T-helper 2 cell treated with Interferon-gamma antibody and Interleukin-4, amounts not matched to agents 5 μg/mL and 100 μg/mL, for 36 hours (primary cell): Measurements from ENCODE around the gene B4GALNT3.

Experiments
- DNase-seq: peaks from one replicate; pipeline ENCODE4 v3.0.0; 2021; ENCODE audit warnings: low spot score
- H3K27ac Mint-ChIP-seq: one replicate; pipeline ENCODE4 v1.8.0; 2021; ENCODE audit warnings: mild to moderate bottlenecking, mixed read lengths
- H3K27me3 Mint-ChIP-seq: one replicate; pipeline ENCODE4 v1.8.0; 2021; ENCODE audit warnings: low read depth, mixed read lengths
- H3K36me3 Mint-ChIP-seq: one replicate; pipeline ENCODE4 v1.8.0; 2021; ENCODE audit warnings: low read depth, mixed read lengths
- H3K4me1 Mint-ChIP-seq: one replicate; pipeline ENCODE4 v1.8.0; 2021; ENCODE audit warnings: low read depth, mixed read lengths
- H3K4me3 Mint-ChIP-seq: one replicate; pipeline ENCODE4 v1.8.0; 2022; ENCODE audit warnings: mild to moderate bottlenecking, moderate library complexity, mixed read lengths
- H3K9me3 Mint-ChIP-seq: one replicate; pipeline ENCODE4 v1.8.0; 2021; ENCODE audit warnings: mixed read lengths

Gene B4GALNT3

DNA sequence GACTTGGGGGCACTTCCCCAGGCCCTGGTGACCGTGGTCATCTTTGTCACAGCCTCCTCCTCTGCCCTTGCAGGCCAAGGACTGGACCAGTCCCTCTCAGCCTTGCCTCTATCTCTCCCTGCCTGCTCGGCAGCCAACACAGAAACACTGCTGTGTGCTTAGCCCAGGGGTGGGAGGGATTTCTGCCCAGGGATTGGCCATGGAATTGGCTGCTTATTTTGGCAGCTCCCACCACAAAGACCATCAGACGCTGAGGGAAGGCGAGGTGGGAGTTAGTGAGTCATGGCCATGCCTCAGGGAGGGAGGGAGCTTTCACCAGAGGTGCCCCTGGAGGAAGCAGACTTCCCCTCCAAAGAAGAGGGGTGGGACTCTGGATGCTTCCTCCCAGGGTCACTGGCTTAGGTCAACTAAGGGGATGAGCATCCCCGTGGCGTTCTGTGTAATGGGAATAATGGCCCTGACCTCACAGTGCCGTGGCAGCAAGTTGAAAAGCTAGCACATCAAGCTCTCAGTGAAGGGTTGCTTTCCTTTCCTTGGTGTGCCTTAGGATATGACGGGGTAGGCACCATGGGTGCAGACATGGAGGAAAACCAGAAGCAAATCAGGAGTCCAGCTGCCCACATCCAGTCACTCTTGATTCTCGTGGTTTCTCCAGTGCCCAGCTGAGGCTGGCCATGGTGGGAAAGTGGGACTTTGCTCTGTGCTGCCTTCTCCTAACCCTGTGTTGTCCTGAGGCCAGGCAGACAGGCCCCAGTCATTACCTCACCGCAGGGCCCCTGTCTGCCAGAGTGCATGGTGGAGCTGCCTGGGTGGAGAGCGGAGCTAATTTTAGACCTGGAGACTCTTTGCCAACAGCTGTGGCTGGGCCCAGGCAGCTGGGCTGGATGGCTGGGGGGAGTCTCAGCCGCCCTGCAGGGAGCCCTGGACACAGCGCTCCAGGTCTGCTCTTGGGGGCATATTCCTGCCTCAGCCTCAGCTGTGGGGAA is 21.4 kb downstream of the B4GALNT3 start:
- no peak for DNase-seq
- Mint-ChIP-seq H3K27ac (no peak overlapping the region), H3K4me3 (no peak overlapping the region), H3K36me3 (no peaks in the 10 kb centered on the region), H3K9me3 (no peaks in the 10 kb centered on the region), H3K4me1 (no peaks in the 10 kb centered on the region), H3K27me3 (peaks cover 10% of the 10 kb centered on the region)

DNA sequence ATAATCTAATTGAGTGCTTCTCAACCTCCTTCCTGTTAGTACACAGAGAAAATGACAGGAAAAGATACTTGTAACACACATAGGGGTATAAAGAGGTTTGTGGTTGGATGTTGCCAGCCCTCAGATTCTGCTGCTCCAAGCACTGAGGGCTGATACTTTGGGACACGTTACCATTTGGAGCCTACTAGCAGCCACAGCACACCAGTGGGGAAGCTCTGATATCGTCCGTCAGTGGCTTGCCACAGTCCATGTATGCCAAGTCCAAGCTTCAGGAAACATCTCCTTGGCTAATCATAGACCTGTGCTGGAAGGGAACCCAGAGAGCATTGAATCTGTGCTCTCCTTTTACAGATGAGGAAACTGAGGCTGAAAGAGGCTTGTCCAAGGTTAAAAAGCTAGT is 22.3 kb downstream of the B4GALNT3 start:
- H3K36me3 Mint-ChIP-seq = no peaks in the 10 kb centered on the region
- H3K4me3 Mint-ChIP-seq = no peak overlapping the region
- no peaks in the 10 kb centered on the region for H3K9me3 Mint-ChIP-seq
- H3K27me3 Mint-ChIP-seq = peaks cover 10% of the 10 kb centered on the region
- no peak overlapping the region for H3K27ac Mint-ChIP-seq
- H3K4me1 Mint-ChIP-seq = no peaks in the 10 kb centered on the region
- no peak for DNase-seq

DNA sequence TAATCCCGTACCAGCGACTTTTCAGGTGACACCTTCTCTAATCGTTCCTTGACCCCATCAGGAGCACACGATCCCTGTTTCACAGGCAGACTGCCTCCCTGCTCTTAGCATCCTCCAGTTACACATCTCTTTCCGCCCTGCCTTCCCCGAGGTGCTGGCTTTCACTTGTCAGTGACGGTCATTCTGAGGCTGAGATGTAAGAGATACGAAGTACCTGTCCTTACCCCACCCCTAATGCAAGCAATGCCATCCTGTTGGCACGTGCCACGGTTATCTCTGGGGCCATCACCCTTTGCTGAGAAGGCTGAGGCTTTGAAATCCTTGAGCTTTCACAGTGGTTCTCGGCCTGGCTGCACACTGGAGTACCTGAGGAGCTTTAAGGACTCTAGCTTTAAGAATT is 24.4 kb downstream of the B4GALNT3 start:
- Mint-ChIP-seq H3K27me3 (peaks cover 3% of the 10 kb centered on the region), H3K4me1 (peaks cover 3% of the 10 kb centered on the region), H3K36me3 (no peaks in the 10 kb centered on the region), H3K9me3 (no peaks in the 10 kb centered on the region), H3K4me3 (no peak overlapping the region), H3K27ac (no peak overlapping the region)
- no peak for DNase-seq

GRCh38 chr12:490260-490659 is 30.5 kb downstream of the B4GALNT3 start:
- DNase-seq = no peak
- H3K4me3 Mint-ChIP-seq = no peak overlapping the region
- H3K27me3 Mint-ChIP-seq = peaks cover 5% of the 10 kb centered on the region
- H3K9me3 Mint-ChIP-seq = peaks cover 8% of the 10 kb centered on the region
- H3K27ac Mint-ChIP-seq = no peak overlapping the region
- no peaks in the 10 kb centered on the region for H3K36me3 Mint-ChIP-seq
- peaks cover 3% of the 10 kb centered on the region for H3K4me1 Mint-ChIP-seq

DNA sequence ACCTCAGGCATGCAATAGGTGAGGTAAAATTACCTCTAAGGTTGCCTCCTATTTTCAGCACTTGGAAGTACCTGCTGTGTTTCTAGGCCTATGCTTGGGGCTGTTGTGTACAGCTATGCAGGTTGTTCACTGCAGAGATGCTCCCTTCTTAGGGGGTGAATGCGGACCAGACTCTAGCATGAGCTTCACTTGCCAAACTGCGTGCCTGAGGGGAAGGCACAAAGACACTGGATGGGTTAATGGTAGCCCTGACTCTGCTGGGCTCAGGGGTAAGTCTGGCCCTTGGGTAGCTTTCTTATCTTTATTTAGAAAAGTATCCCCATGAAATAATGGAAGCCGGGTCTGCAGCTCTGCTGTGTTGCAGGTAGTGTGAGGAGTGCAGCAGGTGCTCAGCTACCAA is 35.7 kb downstream of the B4GALNT3 start:
- DNase-seq = no peak
- no peak overlapping the region for H3K4me3 Mint-ChIP-seq
- peaks cover 8% of the 10 kb centered on the region for H3K27me3 Mint-ChIP-seq
- H3K36me3 Mint-ChIP-seq = no peaks in the 10 kb centered on the region
- H3K9me3 Mint-ChIP-seq = no peaks in the 10 kb centered on the region
- H3K4me1 Mint-ChIP-seq = peaks cover 10% of the 10 kb centered on the region
- no peak overlapping the region for H3K27ac Mint-ChIP-seq

DNA sequence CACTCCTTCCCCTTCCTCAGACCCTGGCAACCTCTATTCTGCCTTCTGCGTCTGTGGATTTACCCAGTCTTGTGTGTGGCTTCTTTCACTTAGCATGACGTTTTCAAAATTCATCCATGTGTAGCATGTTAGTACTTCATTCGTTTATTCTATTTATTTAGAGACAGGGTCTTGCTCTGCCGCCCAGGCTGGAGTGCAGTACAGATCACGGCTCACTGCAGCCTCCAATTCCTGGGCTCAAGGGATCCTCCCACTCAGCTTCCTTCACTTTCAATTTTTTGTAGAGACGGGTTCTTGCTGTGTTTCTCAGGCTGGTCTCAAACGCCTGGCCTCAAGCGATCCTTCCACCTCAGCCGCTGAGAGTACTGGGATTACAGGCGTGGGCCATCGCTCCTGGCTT is 37.0 kb downstream of the B4GALNT3 start:
- H3K4me1 Mint-ChIP-seq = peaks cover 10% of the 10 kb centered on the region
- peaks cover 12% of the 10 kb centered on the region for H3K27me3 Mint-ChIP-seq
- H3K36me3 Mint-ChIP-seq = no peaks in the 10 kb centered on the region
- no peak for DNase-seq
- no peaks in the 10 kb centered on the region for H3K9me3 Mint-ChIP-seq
- H3K4me3 Mint-ChIP-seq = no peak overlapping the region
- no peak overlapping the region for H3K27ac Mint-ChIP-seq

DNA sequence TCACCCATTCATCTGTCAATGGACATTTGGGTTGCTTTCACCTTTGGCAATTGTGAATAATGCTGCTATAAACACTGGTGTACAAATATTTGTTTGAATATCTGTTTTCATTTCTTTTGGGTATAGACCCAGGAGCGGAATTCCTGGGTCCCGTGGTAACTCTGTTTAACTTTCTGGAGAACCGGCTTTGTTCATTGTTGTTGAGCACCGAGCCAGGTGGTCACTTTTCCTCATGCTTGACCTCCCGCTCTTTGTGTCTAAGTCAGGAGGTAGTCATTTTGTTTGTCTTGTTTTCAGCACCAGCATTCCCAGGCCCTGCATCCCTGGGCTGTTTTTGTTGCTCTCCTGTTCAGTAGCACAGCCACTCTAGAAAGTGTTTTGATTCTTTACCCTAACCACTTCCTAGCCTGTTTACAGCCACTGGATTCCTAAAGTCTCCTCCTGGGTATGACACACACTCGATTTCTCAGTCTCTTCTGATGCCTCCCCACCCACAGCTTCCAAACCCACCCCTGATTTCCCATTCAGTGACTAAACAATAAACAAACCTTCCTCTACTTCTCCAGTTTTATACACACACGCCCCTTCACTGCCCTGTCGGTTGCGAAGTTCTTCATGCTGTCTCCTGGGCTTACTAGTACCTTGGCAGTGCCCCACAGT is 37.9 kb downstream of the B4GALNT3 start:
- no peak for DNase-seq
- Mint-ChIP-seq H3K36me3 (no peaks in the 10 kb centered on the region), H3K4me3 (no peak overlapping the region), H3K27ac (no peak overlapping the region), H3K9me3 (no peaks in the 10 kb centered on the region), H3K4me1 (peaks cover 10% of the 10 kb centered on the region), H3K27me3 (peaks cover 14% of the 10 kb centered on the region)

- Mint-ChIP-seq H3K36me3 (no peaks in the 10 kb centered on the region), H3K4me3 (no peak overlapping the region), H3K4me1 (peaks cover 10% of the 10 kb centered on the region), H3K27me3 (peaks cover 19% of the 10 kb centered on the region), H3K27ac (no peak overlapping the region), H3K9me3 (no peaks in the 10 kb centered on the region)
- no peak for DNase-seq
These were observed 40.2 kb downstream of the B4GALNT3 start for GRCh38 chr12:499837-500458.

DNA sequence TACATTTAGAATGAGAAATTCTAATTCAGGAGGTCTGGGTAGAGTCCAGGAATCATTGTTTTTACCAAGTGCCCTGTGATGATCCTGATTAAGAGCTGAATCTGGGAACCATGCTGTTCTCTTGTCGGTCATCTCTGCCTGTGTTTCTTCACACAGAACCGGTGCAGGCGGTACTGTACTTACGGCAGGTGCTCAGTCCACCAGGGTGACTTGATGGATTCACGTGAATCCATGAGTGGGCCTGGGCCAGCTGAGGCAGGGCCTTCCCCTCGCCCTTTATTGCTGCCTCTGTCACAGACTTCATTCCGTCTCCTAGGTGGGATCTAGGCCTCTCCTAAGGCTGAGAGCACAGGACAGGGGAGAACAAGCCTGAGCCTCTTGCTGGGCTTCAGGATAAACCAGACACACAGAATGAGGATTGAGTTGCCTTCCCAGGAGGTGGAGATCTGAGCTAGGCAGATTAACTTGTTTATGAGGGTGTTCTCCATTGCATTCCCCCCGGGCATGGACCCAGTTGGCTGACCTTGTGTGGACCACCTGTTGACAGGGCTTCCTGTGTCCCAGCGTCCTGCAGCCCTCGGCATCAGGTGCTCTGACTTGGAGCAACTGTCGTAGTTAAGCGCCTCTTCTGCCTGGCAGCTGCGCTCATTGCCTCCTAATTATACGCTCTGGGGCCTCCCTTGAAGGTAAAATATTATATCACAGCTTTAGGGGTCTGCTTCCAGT is 42.1 kb downstream of the B4GALNT3 start:
- Mint-ChIP-seq H3K36me3 (no peaks in the 10 kb centered on the region), H3K27me3 (peaks cover 24% of the 10 kb centered on the region), H3K27ac (no peak overlapping the region), H3K4me1 (peaks cover 10% of the 10 kb centered on the region), H3K9me3 (no peaks in the 10 kb centered on the region), H3K4me3 (no peak overlapping the region)
- no peak for DNase-seq

GRCh38 chr12:503111-503761 is 43.5 kb downstream of the B4GALNT3 start:
- Mint-ChIP-seq H3K4me1 (peaks cover 5% of the 10 kb centered on the region), H3K36me3 (no peaks in the 10 kb centered on the region), H3K27ac (no peak overlapping the region), H3K4me3 (no peak overlapping the region), H3K9me3 (no peaks in the 10 kb centered on the region), H3K27me3 (peaks cover 26% of the 10 kb centered on the region)
- no peak for DNase-seq

DNA sequence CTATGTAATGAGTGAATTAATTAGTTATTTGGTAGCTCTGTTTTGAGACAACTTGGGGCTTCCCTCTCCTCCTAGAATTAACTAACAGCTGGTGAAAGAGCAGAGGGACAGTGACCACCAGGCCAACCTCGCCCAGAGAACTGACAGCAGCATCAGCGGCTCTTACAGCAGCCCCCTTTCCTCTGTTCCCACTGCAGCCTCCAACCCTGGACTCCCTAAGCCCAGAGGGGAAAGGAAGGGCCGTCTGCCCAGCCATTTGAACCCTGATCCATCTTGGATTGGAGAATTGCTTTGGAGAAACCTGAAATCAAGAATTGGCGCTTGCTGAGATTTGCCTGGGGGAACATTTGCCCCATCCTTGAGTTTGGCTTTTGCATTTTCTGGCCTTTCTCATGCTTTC is 45.5 kb downstream of the B4GALNT3 start:
- Mint-ChIP-seq H3K4me1 (no peaks in the 10 kb centered on the region), H3K27ac (no peak overlapping the region), H3K36me3 (no peaks in the 10 kb centered on the region), H3K27me3 (peaks cover 23% of the 10 kb centered on the region), H3K9me3 (no peaks in the 10 kb centered on the region), H3K4me3 (no peak overlapping the region)
- no peak for DNase-seq

- no peak overlapping the region for H3K27ac Mint-ChIP-seq
- no peaks in the 10 kb centered on the region for H3K4me1 Mint-ChIP-seq
- no peak for DNase-seq
- no peaks in the 10 kb centered on the region for H3K36me3 Mint-ChIP-seq
- H3K9me3 Mint-ChIP-seq = no peaks in the 10 kb centered on the region
- no peak overlapping the region for H3K4me3 Mint-ChIP-seq
- peaks cover 14% of the 10 kb centered on the region for H3K27me3 Mint-ChIP-seq
These were observed 47.7 kb downstream of the B4GALNT3 start for GRCh38 chr12:507391-507796.

- Mint-ChIP-seq H3K27me3 (peaks cover 10% of the 10 kb centered on the region), H3K9me3 (no peaks in the 10 kb centered on the region), H3K4me3 (no peak overlapping the region), H3K36me3 (no peaks in the 10 kb centered on the region), H3K4me1 (no peaks in the 10 kb centered on the region), H3K27ac (no peak overlapping the region)
- DNase-seq = no peak
These were observed 48.4 kb downstream of the B4GALNT3 start for GRCh38 chr12:508145-508544.
